Uterus (tissue), 2 donors: ENCODE measurements around the gene APP.

ENCODE experiments used
- CTCF ChIP-seq, 4 experiments: fragments of 200-600 bp in 2 of 4; fragments of 450-650 bp in 2 of 4; sonication (generic) in 2 of 4; IDR thresholded peaks; one replicate each; pipeline ENCODE4 v1.5.1; 2016 to 2019; ENCODE audit warnings: antibody characterized with exemption in 4 of 4, mild to moderate bottlenecking in 2 of 4, moderate library complexity in 1 of 4
- POLR2A ChIP-seq, 2 donors: fragments of 450-650 bp; IDR thresholded peaks; one replicate each; pipeline ENCODE4 v1.6.1; 2016; ENCODE audit warnings: antibody characterized with exemption in 2 of 2, mild to moderate bottlenecking in 1 of 2, moderate library complexity in 1 of 2

DNA sequence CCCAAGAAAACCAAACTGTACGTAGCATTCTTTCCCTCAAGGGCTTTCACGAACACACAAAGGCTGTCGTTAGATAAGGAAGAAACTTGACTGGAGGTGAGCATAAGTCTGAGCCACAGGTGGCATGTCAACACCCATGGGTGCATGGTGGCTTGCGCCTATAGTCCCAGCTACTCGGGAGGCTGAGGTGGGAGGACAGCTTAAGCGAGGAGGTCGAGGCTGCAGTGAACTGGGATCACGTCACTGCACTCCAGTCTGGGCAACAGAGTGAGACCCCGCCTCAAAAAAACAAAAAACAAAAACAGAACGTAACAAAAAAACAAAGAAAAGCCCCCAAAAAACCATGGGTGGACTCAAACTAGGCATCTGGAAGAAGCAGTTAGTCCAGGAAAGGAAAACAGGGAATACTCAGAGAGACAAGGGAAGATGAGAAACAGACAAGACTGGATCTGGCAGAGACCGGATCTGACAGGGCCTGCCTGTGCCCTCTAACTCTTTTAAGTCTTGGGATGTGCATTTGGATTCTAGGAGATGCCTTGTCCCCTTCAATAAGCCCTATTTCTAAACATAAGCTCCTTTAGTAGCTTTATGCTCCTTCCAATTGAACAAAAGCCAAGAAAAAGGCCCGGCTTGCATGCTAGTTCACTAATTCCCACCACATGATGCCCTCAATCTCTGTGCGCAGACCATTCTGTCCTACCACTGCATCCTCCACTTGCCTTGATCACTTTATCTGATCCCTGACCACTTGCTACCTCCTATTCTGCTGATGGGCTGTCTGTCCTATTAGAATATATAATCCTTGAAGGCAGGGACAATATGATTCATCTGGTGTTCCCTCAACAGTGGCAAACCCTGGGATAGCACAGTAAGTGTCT, 73.8 kb downstream of the APP start:
- TF ChIP-seq CTCF (IDR thresholded peaks at IDR 0.05) (no peak), POLR2A (IDR thresholded peaks at IDR 0.05) (no peak)
